Brain microvascular endothelial cell (primary cell): ENCODE measurements around the gene PACSIN2.

Source experiments
- DNase-seq: peaks from one replicate; pipeline ENCODE4 v3.0.0-alpha.2; 2020
- H3K27ac ChIP-seq: fragments of 250-450 bp; sonication (Bioruptor Pico); 2 replicates; pipeline ENCODE4 v1.5.1; 2020; ENCODE audit warnings: mild to moderate bottlenecking, moderate library complexity
- H3K27me3 ChIP-seq: fragments of 250-450 bp; sonication (Bioruptor Pico); replicated peaks from 2 replicates; pipeline ENCODE4 v1.5.1; 2020; ENCODE audit warnings: mild to moderate bottlenecking
- H3K36me3 ChIP-seq: fragments of 250-450 bp; sonication (Bioruptor Pico); replicated peaks from 2 replicates; pipeline ENCODE4 v1.5.1; 2020; ENCODE audit warnings: mild to moderate bottlenecking
- H3K4me3 ChIP-seq: 2 replicates; pipeline ENCODE4 v1.5.1; 2011; ENCODE audit warnings: low read depth, mild to moderate bottlenecking, control low read depth, low read length, moderate library complexity
- CTCF ChIP-seq: IDR thresholded peaks from 2 replicates; pipeline ENCODE4 v1.5.1; 2011; ENCODE audit warnings: low read depth, mild to moderate bottlenecking, moderate library complexity, low read length, control low read depth, inconsistent platforms; ENCODE audit errors: missing control alignments
- in situ Hi-C: cut with HindIII; loops from 2 replicates; pipeline ENCODE4 v1.10.0; 2017; ENCODE audit warnings: low sequenced_read_pairs, low pct_ligation_motif_present

Gene PACSIN2

GRCh38 chr22:42912059-42912458 is 102.9 kb downstream of the PACSIN2 start:
- H3K4me3 ChIP-seq: no peak overlapping the region
- in situ Hi-C loops: no loop called here
- H3K27ac ChIP-seq: no peak overlapping the region
- DNase-seq: no peak
- H3K27me3 ChIP-seq: no peaks in the 10 kb centered on the region
- peaks cover 6% of the 10 kb centered on the region for H3K36me3 ChIP-seq
- no peak for TF ChIP-seq CTCF

GRCh38 chr22:42910221-42910942 is 104.6 kb downstream of the PACSIN2 start:
- in situ Hi-C loops: no loop called here
- Histone ChIP-seq H3K36me3 (peaks cover 6% of the 10 kb centered on the region), H3K27me3 (no peaks in the 10 kb centered on the region), H3K4me3 (no peak overlapping the region), H3K27ac (no peak overlapping the region)
- no peak for DNase-seq
- no peak for TF ChIP-seq CTCF

- H3K36me3 ChIP-seq: peaks cover 6% of the 10 kb centered on the region
- H3K27me3 ChIP-seq: no peaks in the 10 kb centered on the region
- TF ChIP-seq CTCF: no peak
- H3K27ac ChIP-seq: no peak overlapping the region
- in situ Hi-C loops: no loop called here
- no peak for DNase-seq
- H3K4me3 ChIP-seq: no peak overlapping the region
Measured at GRCh38 chr22:42909363-42910058, 105.4 kb downstream of the PACSIN2 start.

- Histone ChIP-seq H3K27ac (no peak overlapping the region), H3K4me3 (no peak overlapping the region), H3K27me3 (no peaks in the 10 kb centered on the region), H3K36me3 (peaks cover 6% of the 10 kb centered on the region)
- DNase-seq: no peak
- in situ Hi-C loops: no loop called here
- TF ChIP-seq CTCF: no peak
Measured at GRCh38 chr22:42908374-42908746, 106.6 kb downstream of the PACSIN2 start.

- in situ Hi-C loops: no loop called here
- no peaks in the 10 kb centered on the region for H3K27me3 ChIP-seq
- no peak for DNase-seq
- TF ChIP-seq CTCF: no peak
- no peak overlapping the region for H3K27ac ChIP-seq
- H3K4me3 ChIP-seq: no peak overlapping the region
- H3K36me3 ChIP-seq: peaks cover 6% of the 10 kb centered on the region
Measured at GRCh38 chr22:42907404-42908373, 107.3 kb downstream of the PACSIN2 start.
